ENCODE results near the gene AGAP1. TPM values are rescaled to one million over a fixed set of nuclear protein-coding genes. Genes with fewer than 3 reads are reported as not detected.

Gene AGAP1
- total RNA-seq, 1 donor from 2014 or later: 3.1 TPM

- DNase-seq (ENCODE audit: low read depth in 2 of 2): peak in 1 of 2 donors; percentile 14
Observed at GRCh38 chr2:235709124-235709813, 215.4 kb downstream of the AGAP1 start.

DNA sequence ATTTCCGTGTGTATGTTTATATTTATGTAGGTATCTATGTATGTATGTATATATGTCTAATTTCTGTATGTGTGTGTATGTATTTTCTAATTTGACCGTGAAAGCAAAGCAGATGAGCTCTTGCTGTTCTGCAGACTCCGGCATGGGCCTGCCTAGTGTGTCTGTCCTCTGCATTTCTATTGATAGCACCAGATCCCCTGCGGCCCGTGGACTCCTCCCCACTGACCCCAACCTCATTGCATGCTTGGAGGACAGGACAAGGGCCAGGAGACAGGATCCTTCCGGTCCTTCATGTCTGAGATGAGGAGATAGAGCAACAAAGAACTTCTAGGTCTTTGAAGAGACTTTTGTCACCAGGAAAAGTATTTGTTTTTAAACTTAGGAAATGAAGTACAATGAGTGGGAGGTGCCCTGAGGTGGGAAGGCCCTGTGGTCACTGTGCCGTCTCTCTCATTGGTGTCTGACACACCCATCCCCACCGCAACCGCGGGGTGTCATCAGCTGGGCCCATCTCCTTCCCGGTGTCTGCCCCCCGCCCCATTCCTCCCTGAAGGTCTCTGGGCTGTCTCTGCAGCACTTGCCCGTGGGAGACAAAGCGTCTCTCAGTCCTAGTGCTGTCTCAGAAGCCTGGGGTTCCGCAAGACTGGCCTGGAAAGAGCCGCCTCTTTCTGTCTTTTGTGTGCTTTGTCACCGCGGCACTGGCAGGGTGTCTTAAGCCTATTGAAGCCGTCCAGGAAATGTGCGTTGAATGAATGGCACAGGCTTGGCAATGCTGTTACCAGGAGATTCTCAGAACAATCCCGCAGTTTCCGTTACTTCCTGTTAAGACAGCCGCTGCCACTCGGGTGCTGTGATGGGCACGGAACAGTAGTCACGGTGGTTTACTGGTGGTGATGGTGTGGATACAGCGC lies 216.4 kb downstream of the AGAP1 start:
- no peak for DNase-seq (ENCODE audit: low read depth in 2 of 2)

DNA sequence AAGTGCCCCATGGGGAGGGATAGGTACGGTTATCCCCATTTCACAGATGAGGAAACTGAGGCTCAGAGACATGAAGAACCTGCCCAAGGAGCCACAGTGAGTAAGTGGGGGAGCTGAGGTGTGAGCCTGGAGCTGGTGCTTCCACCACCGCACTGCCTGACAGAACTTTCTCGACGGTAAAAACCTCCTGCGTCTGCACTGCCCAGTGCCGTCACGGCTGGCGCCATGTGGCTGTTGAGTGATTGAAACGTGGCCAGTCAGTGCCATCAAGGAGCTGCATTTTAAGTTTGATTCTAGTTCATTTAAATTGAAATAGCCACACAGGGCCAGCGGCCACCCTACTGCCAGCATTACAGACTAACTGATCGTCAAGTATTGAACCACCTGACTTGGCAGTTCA lies 217.1 kb downstream of the AGAP1 start:
- DNase-seq (ENCODE audit: low read depth in 2 of 2): no peak

GRCh38 chr2:235711527-235711926 lies 217.7 kb downstream of the AGAP1 start:
- DNase-seq (ENCODE audit: low read depth in 2 of 2): no peak

GRCh38 chr2:235712176-235712575 lies 218.3 kb downstream of the AGAP1 start:
- no peak for DNase-seq (ENCODE audit: low read depth in 2 of 2)

DNA sequence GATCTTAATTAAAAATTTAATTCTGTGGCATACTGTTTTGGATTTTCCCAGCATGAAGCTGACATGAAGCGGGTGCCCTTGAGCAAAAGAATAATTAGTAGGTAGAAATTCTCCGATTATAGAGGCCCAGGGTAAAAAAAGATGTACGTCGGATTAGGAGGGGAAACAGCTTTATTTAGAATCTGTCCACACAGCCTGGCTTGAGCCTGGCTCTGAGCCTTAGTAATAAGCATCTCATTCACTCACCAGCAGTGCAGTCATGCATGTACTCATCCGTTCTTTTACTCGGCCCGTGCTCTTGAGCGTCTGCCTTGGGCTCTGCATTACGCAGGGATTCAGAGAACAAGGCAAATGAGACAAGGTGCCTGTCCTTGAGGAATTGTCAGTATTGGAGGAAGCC lies 219.3 kb downstream of the AGAP1 start:
- DNase-seq (ENCODE audit: low read depth in 2 of 2): no peak

GRCh38 chr2:235715601-235716000 lies 221.8 kb downstream of the AGAP1 start:
- no peak for DNase-seq (ENCODE audit: low read depth in 2 of 2)

GRCh38 chr2:235716875-235717496 lies 223.1 kb downstream of the AGAP1 start:
- DNase-seq (ENCODE audit: low read depth in 2 of 2): peak in 1 of 2 donors; percentile 11

DNA sequence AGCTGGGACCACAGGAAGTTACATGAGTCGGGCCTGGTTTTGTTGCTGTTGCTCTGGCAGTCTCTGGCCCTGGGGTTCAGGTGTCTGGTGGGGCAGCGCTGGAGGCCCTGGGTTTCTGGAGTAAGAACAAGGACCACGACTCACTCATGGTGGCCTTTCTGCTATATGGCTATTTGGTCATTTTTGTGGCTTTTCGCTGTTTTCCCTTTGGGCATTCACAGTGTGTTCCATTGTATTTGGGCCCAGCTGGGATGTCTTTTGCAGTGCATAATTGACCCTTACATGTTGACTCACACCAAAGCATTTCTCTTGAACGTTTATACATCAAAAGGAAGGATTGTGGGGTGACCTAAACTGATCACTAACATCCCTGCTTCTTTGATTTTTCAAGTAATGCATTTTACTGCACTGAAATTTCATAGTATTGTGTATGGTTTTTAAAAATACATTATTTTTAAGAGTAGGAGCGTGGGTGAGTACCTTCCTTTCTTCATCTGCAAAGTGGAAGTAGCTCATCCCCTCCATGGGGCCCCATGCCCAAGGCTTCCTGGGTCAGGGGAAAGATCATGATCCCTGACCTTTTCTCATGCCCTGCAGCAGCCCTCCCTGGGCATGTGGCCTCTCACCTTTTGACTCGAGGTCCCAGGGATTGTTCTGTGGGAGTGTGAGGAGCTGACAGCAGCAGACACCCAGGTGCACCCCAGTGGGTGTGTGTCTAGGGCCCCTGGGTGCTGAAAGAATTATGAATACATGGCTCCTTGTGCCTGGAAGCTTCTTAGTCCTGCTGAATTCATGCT lies 225.5 kb downstream of the AGAP1 start:
- DNase-seq (ENCODE audit: low read depth in 2 of 2): no peak

DNA sequence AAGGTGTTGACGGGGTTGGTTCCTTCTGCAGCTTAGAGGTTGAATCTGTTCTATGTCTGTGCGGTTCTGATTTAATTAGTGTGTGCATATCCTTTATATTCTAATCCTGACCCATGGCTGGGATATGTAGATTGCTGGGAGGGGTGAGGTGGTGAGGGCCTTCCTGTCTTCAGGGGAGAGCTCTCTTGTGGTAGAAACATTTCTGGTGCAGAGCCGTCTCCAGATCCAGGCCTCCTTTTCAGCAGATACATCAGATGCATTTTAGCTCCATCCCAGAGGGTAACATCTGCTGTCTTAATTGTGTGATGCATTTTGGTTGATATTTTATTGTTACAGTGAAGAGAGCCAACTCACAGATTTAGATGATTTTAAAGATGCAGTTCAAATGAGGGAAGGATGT lies 227.8 kb downstream of the AGAP1 start:
- no peak for DNase-seq (ENCODE audit: low read depth in 2 of 2)

DNA sequence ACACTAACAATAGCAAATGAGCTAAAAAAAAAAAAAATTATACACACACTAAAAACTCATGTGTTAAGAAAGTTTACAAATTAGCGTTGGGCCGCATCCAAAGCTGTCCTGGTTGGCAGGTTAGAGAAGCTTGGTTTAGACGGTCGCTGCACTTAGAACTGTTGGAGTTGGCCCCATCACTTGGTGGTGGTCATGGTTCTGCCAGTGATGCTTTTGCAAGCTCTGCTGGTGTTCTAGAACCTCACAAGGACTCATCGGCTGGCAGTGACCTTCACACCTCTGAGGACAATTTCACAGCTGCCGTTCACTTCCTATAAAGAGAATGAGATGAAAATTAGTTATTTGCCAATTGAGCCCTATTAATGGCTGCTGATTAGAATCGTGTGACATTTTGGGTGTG lies 229.0 kb downstream of the AGAP1 start:
- DNase-seq (ENCODE audit: low read depth in 2 of 2): no peak

- no peak for DNase-seq (ENCODE audit: low read depth in 2 of 2)
Observed at GRCh38 chr2:235723371-235723770, 229.5 kb downstream of the AGAP1 start.

DNA sequence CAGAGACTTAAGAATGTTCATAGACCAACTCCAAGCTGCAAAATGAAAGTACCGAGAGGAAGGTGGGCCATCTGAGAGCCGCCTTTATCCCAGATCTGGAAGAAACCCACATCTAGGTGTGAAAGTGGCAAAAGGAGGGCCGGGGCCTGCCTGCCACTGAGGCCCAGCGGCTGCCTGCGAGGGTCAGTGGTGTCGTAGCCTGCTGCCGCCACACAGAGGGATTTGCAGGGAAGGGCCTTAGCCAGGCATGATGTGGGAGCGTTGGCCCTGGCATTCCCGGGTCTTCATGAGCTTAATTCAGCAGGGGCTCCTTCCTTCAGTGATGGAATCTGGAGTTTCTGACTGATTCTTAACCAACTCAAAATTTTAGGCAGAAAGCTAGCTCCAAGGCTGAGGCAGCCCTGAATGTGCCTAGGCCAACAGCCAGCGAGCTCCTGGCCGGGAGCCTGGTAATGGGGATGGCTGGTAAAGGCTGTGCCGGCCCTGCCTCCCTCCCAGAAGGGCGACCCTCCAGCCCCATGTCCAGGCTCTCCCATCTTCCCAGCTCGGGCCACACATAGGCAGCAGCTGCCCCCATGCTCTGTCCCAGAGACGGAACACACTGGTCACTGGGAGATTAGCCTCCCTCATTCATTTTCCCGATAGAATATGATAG lies 230.1 kb downstream of the AGAP1 start:
- no peak for DNase-seq (ENCODE audit: low read depth in 2 of 2)

DNA sequence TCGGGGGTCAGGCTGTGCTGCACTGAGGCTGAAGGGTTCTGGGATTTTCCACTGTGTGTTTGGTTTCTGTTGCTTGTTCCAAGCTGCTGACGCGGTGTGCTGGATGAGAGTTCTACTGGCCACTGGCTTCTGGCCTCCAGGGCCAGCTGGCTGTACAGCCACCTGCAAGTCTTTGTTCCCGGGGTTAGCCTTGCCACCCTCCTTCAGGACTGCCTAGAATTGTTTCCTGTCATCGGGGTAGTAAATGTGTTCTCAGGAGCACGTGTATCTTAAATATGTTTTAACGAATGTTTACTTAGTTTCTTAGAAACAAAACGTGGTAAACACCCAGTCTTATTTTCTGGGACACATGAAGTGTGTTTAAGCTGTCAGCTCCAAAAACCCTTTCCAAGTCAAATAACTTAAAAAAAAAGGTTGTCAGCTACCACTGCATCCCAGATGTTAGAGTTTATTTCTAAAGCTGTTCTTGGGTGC lies 231.2 kb downstream of the AGAP1 start:
- peak in 1 of 2 donors; percentile 15 for DNase-seq (ENCODE audit: low read depth in 2 of 2)

GRCh38 chr2:235725841-235726240 lies 232.0 kb downstream of the AGAP1 start:
- no peak for DNase-seq (ENCODE audit: low read depth in 2 of 2)

DNA sequence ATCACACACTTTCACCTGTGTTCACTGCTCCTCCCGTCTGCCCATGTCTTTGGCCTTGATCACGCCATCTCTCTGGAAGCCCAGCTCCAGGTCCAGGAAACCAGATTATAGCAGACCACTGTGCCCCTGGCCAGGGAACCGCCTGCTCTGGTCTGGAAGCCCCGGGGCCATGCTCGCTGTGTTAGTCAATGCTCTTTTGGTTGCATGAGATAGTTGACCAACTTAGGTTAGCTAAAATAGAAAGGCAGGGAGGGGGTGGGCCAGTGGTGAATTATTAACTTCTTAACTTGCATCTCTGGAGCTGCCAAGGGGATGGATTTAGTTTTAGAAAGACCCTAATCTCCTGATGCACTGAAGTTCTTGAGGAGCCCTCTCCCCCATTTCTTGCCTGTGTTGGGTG lies 232.7 kb downstream of the AGAP1 start:
- DNase-seq (ENCODE audit: low read depth in 2 of 2): no peak

- no peak for DNase-seq (ENCODE audit: low read depth in 2 of 2)
Observed at GRCh38 chr2:235727174-235727573, 233.3 kb downstream of the AGAP1 start.

DNA sequence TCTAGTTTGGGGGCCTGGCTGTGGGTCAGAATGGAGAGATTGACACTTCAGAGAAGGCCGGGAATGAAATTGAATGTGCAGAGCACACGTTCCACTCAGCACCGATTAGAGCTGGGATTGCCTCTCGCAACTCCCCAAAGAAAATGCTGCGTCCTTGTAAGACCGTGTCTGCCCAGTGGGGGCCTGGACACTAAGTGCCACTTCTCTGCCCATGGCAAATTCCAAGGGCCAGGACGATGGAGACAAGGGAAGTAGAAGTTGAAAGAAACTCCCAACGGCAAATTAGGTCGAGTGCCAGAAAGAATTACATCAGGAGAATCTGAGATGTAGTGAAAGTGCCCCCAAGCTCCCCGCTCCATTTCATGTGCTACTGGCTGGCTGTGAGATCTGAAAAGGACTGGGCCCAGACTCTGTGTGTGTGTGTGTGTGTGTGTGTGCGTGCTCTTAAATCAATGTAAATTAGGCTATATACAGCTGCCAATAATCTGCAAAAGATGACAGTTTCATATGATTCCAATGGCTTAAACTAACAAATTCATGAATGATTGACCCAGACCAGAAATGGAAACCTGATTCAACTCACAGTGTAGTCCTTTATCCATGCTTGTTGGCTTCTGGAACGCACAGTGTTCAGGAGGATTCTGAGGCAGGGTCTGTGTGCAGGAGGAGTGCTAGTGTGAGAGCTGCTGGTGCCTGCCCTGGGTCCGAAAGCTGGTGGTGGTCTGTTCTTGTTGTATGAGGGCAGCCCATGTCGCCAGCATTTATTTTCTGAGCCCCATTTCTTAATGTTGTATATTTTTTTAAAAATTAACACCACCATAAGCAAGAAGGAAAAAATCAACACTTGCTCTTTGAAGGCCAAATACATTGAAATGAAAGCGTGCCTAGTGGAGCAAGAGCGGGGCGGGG lies 234.3 kb downstream of the AGAP1 start:
- DNase-seq (ENCODE audit: low read depth in 2 of 2): no peak

- DNase-seq (ENCODE audit: low read depth in 2 of 2): no peak
Observed at GRCh38 chr2:235728800-235729556, 235.1 kb downstream of the AGAP1 start.

All from dermis microvascular lymphatic vessel endothelial cell (primary cell).